ENCODE data around the gene VTN. TPM values are rescaled to one million over a fixed set of nuclear protein-coding genes. Genes with fewer than 3 reads are reported as not detected.
A peak's percentile ranks its signal among the peaks of the same experiment; 100 is the strongest.

Gene VTN
- total RNA-seq, 2 experiments from 2014 or later, result 0.16 to 0.17 TPM

- H3K36me3 ChIP-seq (ENCODE audit: insufficient read depth, low read length), result no peaks in the 10 kb centered on the region
- ChIA-PET CTCF (no interaction called here), POLR2A (no interaction called here)
- H3K4me1 ChIP-seq (ENCODE audit: insufficient read depth, low read length), result peaks cover 18% of the 10 kb centered on the region
- Mint-ChIP-seq H3K4me3 (peak overlapping the region; percentile 30), H3K27ac (no peak overlapping the region), H3K9me3 (no peaks in the 10 kb centered on the region), H3K27me3 (peaks cover 8% of the 10 kb centered on the region), H3K36me3 (ENCODE audit: low read depth) (peaks cover 5% of the 10 kb centered on the region), H3K4me1 (ENCODE audit: low read depth) (peaks cover 36% of the 10 kb centered on the region)
- DNase-seq, result no peak
- H3K4me3 ChIP-seq (ENCODE audit: low read length), result no peak overlapping the region
- ATAC-seq (ENCODE audit: poor library complexity), result no peak
- TF ChIP-seq CTCF (IDR thresholded peaks at IDR 0.05), result no peak
- H3K27ac ChIP-seq (ENCODE audit: low read depth in 1 of 2, low read length in 2 of 2), result no peak overlapping the region
- H3K9me3 ChIP-seq (ENCODE audit: control insufficient read depth in 1 of 2, insufficient read depth in 1 of 2, low read length in 2 of 2), result no peaks in the 10 kb centered on the region
- H3K27me3 ChIP-seq (ENCODE audit: control insufficient read depth in 1 of 2, insufficient read depth in 2 of 2, low read length in 2 of 2), result no peaks in the 10 kb centered on the region
- intact Hi-C loops (cut with DNase I, micrococcal nuclease), result loop anchor here in 1 of 2 experiments (10.0 kb wide), 1 partner anchor 165 kb away; no protein-coding TSS in a partner anchor
Observed at GRCh38 chr17:28379814-28380801, 10.0 kb upstream of the VTN start.

GRCh38 chr17:28372945-28373274, 2.8 kb upstream of the VTN start:
- H3K36me3 ChIP-seq (ENCODE audit: insufficient read depth, low read length), result no peaks in the 10 kb centered on the region
- H3K36me3 Mint-ChIP-seq (ENCODE audit: low read depth), result no peaks in the 10 kb centered on the region
- no peak overlapping the region for H3K27ac ChIP-seq (ENCODE audit: low read depth in 1 of 2, low read length in 2 of 2)
- peaks cover 22% of the 10 kb centered on the region for H3K4me1 ChIP-seq (ENCODE audit: insufficient read depth, low read length)
- peak overlapping the region; percentile 46 for H3K4me3 ChIP-seq (ENCODE audit: low read length)
- no peak for TF ChIP-seq CTCF (IDR thresholded peaks at IDR 0.05)
- DNase-seq, result no peak
- no peaks in the 10 kb centered on the region for H3K9me3 ChIP-seq (ENCODE audit: control insufficient read depth in 1 of 2, insufficient read depth in 1 of 2, low read length in 2 of 2)
- CTCF ChIA-PET, result no interaction called here
- H3K9me3 Mint-ChIP-seq, result no peaks in the 10 kb centered on the region
- no peaks in the 10 kb centered on the region for H3K27me3 Mint-ChIP-seq
- ATAC-seq (ENCODE audit: poor library complexity), result no peak
- peaks cover 26% of the 10 kb centered on the region for H3K4me1 Mint-ChIP-seq (ENCODE audit: low read depth)
- intact Hi-C loops (cut with DNase I, micrococcal nuclease), result loop anchor here (2.0 kb wide), 2 partner anchors 14 to 54 kb away; partner anchors contain the start of gene TMEM97 (in 1 of the 2)
- H3K27me3 ChIP-seq (ENCODE audit: control insufficient read depth in 1 of 2, insufficient read depth in 2 of 2, low read length in 2 of 2), result no peaks in the 10 kb centered on the region
- no peak overlapping the region for H3K27ac Mint-ChIP-seq
- POLR2A ChIA-PET, result interaction anchor here (5.5 to 6.1 kb wide), 2 partner anchors 12 to 16 kb away, joined by 31 to 34 read pairs; partner anchors contain the start of gene POLDIP2
- H3K4me3 Mint-ChIP-seq, result peak overlapping the region; percentile 77

GRCh38 chr17:28372203-28372944, 2.3 kb upstream of the VTN start:
- Histone ChIP-seq H3K9me3 (ENCODE audit: control insufficient read depth in 1 of 2, insufficient read depth in 1 of 2, low read length in 2 of 2) (no peaks in the 10 kb centered on the region), H3K36me3 (ENCODE audit: insufficient read depth, low read length) (no peaks in the 10 kb centered on the region), H3K27ac (ENCODE audit: low read depth in 1 of 2, low read length in 2 of 2) (peak overlapping the region in 1 of 2 donors; percentile 29), H3K4me3 (ENCODE audit: low read length) (peak overlapping the region; percentile 83), H3K4me1 (ENCODE audit: insufficient read depth, low read length) (peaks cover 22% of the 10 kb centered on the region), H3K27me3 (ENCODE audit: control insufficient read depth in 1 of 2, insufficient read depth in 2 of 2, low read length in 2 of 2) (no peaks in the 10 kb centered on the region)
- Mint-ChIP-seq H3K36me3 (ENCODE audit: low read depth) (no peaks in the 10 kb centered on the region), H3K4me3 (peak overlapping the region; percentile 77), H3K4me1 (ENCODE audit: low read depth) (peaks cover 26% of the 10 kb centered on the region), H3K27ac (peak overlapping the region; percentile 75), H3K9me3 (no peaks in the 10 kb centered on the region), H3K27me3 (no peaks in the 10 kb centered on the region)
- POLR2A ChIA-PET, result interaction anchor here (1.9 to 6.1 kb wide), 3 partner anchors 13 to 37 kb away, joined by 14 to 34 read pairs (median 31); partner anchors contain the start of genes IFT20, POLDIP2 and TNFAIP1
- DNase-seq (peak in 5 of 14 experiments; percentile 11 to 55 (median 25)), ATAC-seq (ENCODE audit: poor library complexity) (no peak)
- no peak for TF ChIP-seq CTCF (IDR thresholded peaks at IDR 0.05)
- intact Hi-C loops (cut with DNase I, micrococcal nuclease), result loop anchor here (2.0 kb wide), 2 partner anchors 14 to 54 kb away; partner anchors contain the start of gene TMEM97 (in 1 of the 2)
- CTCF ChIA-PET, result interaction anchor here (0.7 to 1.8 kb wide), 3 partner anchors 44 to 773 kb away, joined by 3 to 4 read pairs (median 3); no protein-coding TSS in a partner anchor

Data from CD4-positive, alpha-beta T cell (primary cell).